HG03442 (cell line): ENCODE measurements around the gene RAMACL.
"Not testable (repeated sequence)": the region's sequence is repeated elsewhere in the genome, so short reads cannot be mapped to it uniquely, and the experiment has no call there.

Experiments
- ATAC-seq: cut with Tn5 transposase; IDR thresholded peaks from one replicate; pipeline ENCODE4 v1.9.1; 2021; ENCODE audit warnings: mild to moderate bottlenecking, moderate library complexity; ENCODE audit not compliant: unreplicated experiment

RAMACL gene

DNA sequence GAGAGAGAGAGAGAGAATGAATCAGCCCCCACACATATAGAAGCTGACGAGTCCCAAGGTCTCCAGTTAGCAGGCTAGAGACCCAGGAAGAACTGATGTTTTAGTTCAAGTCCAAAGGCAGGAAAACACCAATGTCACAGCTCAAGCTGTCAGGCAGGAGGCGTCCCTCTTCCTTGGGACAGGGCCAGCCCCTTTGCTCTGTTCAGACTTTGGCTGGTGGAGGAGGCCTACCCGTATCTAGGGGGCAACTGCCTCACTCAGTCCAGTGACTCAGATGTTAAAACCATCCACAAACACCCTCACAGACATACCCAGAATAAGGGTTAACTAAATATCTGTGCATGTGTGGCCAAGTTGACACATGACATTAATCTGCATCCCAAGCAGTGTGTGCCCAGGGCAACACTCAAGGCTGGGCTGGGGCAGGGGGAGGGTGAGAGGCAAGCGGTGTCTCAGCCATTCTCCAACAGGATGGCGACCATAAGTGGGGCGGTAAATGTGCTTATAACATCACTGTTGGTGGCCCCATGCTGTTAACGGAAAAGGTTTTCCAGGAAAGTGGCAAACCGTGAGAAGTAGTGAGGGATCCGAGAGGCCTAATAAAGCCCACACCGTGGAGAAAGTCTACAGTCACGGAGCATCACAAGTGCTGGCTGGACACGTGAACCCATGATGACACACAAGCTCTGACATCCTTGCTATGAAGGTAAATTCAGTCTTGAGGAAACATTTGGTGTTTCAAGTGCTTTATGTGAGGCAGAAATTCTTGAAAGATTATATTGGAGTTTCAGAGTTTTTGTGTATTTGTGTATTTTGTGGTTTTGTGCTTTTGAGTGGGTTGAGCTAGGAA lies 28.1 kb downstream of the RAMACL start:
- no peak for ATAC-seq

GRCh38 chr6:166556863-166557322 lies 29.6 kb downstream of the RAMACL start:
- ATAC-seq = no peak

GRCh38 chr6:166556336-166556735 lies 30.1 kb downstream of the RAMACL start:
- ATAC-seq = no peak

GRCh38 chr6:166555086-166555485 lies 31.4 kb downstream of the RAMACL start:
- no peak for ATAC-seq

DNA sequence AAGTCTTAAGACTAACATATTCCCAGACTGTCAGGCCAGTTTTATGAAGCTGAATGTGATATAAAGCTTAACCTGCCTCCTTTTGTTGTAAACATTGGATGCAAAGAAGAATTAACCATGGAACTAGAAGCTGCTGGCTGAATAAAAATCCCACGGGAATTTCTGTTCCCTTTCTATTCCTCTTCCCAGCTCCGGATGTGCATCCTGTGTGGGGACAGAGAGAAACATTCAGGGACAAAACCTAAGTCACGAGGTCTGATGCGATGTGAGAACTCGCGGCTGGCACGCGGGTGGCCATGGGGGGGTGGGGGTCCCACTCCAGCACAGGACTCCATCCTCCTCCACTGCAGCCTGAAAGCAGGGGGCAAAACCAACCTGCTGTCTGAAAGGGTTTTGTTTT lies 32.2 kb downstream of the RAMACL start:
- no peak for ATAC-seq

DNA sequence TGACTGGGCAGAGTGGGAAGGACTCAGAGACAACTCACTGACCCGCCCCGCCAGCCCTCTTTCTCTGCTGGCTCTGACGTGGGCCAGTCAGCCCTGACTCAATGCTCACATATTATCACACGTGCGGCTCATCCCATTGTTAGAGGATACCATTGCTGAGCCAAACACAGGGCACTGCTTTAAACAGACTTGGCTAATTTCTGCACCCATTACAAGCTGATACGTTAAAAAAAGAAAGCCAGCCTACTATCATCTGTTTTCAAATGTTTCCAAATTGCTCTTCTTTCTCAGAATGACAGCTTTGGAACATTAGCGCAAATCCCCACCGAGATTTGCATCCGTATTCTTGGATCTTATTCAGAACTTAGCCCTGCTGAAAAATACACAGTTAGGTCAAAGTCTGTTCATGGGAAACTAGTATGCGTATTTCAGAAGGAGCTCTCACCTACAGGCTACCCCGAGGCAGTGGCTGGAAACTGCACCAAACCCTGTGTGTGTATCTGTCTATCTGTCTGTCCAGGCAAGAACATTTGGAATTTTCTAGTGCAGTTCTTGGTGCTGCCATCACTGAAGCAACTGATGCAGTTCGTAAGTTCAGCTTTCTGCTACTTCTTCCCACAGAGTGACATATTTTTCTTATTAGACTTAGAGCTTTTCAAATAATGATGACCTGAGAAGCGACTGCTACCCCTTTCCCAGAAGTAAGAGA lies 32.8 kb downstream of the RAMACL start:
- no peak for ATAC-seq

DNA sequence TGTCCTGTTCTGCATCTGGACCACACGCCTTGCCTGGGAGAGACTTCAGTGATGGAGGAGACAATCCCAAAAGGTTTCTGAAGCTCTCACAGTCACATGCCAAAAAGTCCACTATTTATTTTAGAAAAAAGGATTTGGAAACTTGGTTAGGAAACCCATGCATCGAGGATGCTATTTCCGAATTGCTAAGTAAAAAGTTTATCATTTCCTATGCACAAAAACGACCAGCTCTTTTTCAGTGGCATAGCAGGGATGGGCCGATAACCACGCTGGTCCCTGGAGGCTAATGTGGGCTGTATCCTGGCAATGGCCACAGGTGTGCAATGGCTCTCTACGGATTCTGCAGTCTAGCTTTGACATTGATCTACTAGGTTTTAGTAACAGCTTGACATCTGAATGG lies 33.9 kb downstream of the RAMACL start:
- ATAC-seq = no peak

GRCh38 chr6:166551754-166552495 lies 34.6 kb downstream of the RAMACL start:
- no peak for ATAC-seq

GRCh38 chr6:166546653-166547052 lies 39.8 kb downstream of the RAMACL start:
- no peak for ATAC-seq

GRCh38 chr6:166545156-166546034 lies 41.1 kb downstream of the RAMACL start:
- no peak for ATAC-seq

- no peak for ATAC-seq
Observed at GRCh38 chr6:166544296-166544605, 42.2 kb downstream of the RAMACL start.

DNA sequence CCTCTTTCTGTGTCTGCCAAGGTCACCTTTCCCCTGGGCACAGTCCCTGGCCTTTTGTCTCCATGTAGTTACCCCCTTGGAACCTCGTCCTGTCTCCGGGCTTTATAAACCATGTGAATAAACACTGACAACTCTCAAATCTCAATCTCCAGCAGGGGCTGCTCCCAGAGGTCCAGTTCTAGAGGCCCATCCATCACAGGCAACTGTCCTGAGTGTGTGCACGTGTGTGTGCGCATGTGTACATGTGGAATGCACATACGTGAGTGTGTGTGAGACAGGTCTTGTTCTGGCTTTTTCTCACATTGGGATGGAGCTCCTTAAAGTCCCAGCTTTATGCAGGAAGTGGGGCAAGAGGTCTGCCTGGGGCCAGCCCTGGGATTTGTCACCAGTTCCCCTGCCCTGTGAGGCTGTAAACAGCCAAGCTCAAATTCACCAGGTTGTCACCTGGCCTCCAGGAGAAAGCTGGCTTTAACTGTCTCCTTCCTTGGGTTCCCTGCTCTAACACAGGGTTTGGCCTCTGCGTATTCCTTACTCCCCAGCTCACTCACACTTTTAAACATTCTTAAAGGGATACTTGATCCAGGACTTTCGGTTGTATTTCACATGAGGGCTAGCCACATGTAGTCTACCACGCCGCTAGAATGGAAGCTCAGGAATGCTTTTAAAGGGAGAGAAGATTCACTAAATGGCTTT lies 42.7 kb downstream of the RAMACL start:
- ATAC-seq = no peak

- no peak for ATAC-seq
Observed at GRCh38 chr6:166542580-166542912, 43.9 kb downstream of the RAMACL start.

- ATAC-seq = no peak
Observed at GRCh38 chr6:166541876-166542579, 44.5 kb downstream of the RAMACL start.

GRCh38 chr6:166541366-166541765 lies 45.1 kb downstream of the RAMACL start:
- ATAC-seq = no peak

GRCh38 chr6:166540631-166541331 lies 45.7 kb downstream of the RAMACL start:
- peak; percentile 97 for ATAC-seq

DNA sequence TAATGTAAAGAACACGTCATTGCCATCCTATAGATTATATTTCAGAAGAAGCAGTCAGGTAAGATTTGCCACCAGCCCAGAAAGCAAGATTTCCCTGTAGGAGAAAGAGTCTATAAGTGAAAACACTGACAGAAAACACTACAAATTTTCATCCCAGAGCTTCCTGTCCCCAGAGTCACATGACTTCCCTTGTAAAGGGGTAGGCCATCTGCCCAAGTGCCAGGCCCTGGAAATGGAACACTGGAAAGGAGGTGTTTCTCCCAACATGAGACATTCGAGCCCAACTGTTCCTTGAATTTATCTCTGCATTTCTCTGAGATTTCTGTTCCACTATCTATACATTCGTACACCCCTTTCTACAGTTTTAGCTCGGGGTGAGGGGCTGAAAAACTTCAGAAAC lies 46.9 kb downstream of the RAMACL start:
- no peak for ATAC-seq

DNA sequence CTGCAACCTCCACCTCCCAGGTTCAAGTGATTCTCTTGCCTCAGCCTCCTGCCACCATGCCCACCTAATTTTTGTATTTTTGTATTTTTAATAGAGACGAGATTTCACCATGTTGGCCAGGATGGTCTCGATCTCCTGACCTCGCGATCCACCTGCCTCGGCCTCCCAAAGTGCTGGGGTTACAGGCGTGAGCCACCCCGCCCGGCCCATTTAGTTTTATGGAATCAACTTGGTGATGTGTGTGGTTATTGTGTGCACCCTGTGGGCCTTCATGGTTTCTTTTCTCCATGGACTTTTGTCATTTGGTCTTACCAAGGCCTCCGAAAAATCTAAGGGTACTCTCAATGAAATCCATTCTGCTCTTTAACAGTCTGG lies 47.5 kb downstream of the RAMACL start:
- not testable (repeated sequence) for ATAC-seq
